Right lobe of liver (tissue), 6 donors: ENCODE measurements around the gene SLC25A26. TPM values are rescaled to one million over a fixed set of nuclear protein-coding genes. Genes with fewer than 3 reads are reported as not detected.

Source experiments
- ATAC-seq, 4 donors: fragments of 200-7000 bp; cut with Tn5 transposase; one replicate each; pipeline ENCODE4 v1.9.1; 2020; ENCODE audit warnings: mild to moderate bottlenecking in 4 of 4, moderate library complexity in 4 of 4
- DNase-seq, 3 donors: peaks; one replicate each; pipeline ENCODE4 v3.0.0-alpha.2; 2020
- H3K27ac ChIP-seq, 3 donors: fragments of 200-600 bp; one replicate each; pipeline ENCODE4 v1.8.0; 2022
- H3K27me3 ChIP-seq, 2 donors: fragments of 200-600 bp; one replicate each; pipeline ENCODE4 v1.8.0; 2022
- H3K36me3 ChIP-seq, 4 donors: fragments of 200-600 bp; sonication (generic) in 1 of 4; one replicate each; pipeline versions ENCODE4 v1.5.1 to v1.8.0; 2017 to 2022; ENCODE audit warnings: control low read depth in 1 of 4
- H3K4me1 ChIP-seq, 4 donors: fragments of 200-600 bp; sonication (generic) in 1 of 4; one replicate each; pipeline versions ENCODE4 v1.5.1 to v1.8.0; 2017 to 2022; ENCODE audit warnings: control low read depth in 1 of 4
- H3K4me3 ChIP-seq, 3 donors: fragments of 200-600 bp; one replicate each; pipeline ENCODE4 v1.8.0; 2022
- H3K9me3 ChIP-seq, 4 donors: fragments of 200-600 bp; sonication (generic) in 1 of 4; one replicate each; pipeline versions ENCODE4 v1.5.1 to v1.8.0; 2017 to 2022; ENCODE audit warnings: control low read depth in 1 of 4
- CTCF ChIP-seq, 4 donors: fragments of 200-600 bp in 3 of 4; fragments of 450-650 bp in 1 of 4; IDR thresholded peaks; one replicate each; pipeline versions ENCODE4 v1.5.1 to v1.8.0; 2016 to 2022; ENCODE audit warnings: antibody characterized with exemption in 4 of 4, mild to moderate bottlenecking in 2 of 4
- POLR2A ChIP-seq: fragments of 450-650 bp; IDR thresholded peaks from one replicate; pipeline ENCODE4 v1.6.1; 2017; ENCODE audit warnings: antibody characterized with exemption, mild to moderate bottlenecking
- WGBS: methylation state at CpG from one replicate; pipeline ENCODE4 v1.1.6; 2018; ENCODE audit warnings: low coverage, low lambda C conversion rate; ENCODE audit not compliant: insufficient coverage; ENCODE audit errors: missing lambda C conversion rate; 5-methylcytosine and 5-hydroxymethylcytosine counted together
- intact Hi-C, 2 donors: fragments of 100-400 bp; cut with DNase I; formaldehyde crosslinking; loops; one replicate each; pipeline versions ENCODE4 v1.11.2 to v1.14.1; 2022
- total RNA-seq, 6 experiments: library from RNA; depleted of rRNA in 2 of 6; stranded (reverse); fragments of >200 nt in 2 of 6; fragmentation: NEBNext Ultra II Directional in 3 of 6; extraction: Animal tissue kit (Norgen Biotek cat#: 25700) in 3 of 6; gene quantifications; one replicate each; pipeline versions ENCODE4 v1.1.0 to v1.2.4, GENCODE V29; 2016 to 2023
- donor health status: DM: no; HTN: yes; CAD: no.
- donor health status: DM: no; HTN: no; CAD: no.
- donor health status: DM: no; HTN: no; CAD: no.
- donor health status: DM: no; HTN: yes; CAD: no.
- donor health status: DM: no; HTN: yes; CAD: no.

SLC25A26 gene
- total RNA-seq, 6 experiments from 2014 or later, result 11.2 to 17.4 (median 12.8) TPM

GRCh38 chr3:66269411-66269810 lies 48.6 kb downstream of the SLC25A26 start:
- ATAC-seq (no peak), DNase-seq (no peak)
- no peak overlapping the region for H3K4me3 ChIP-seq
- no peaks in the 10 kb centered on the region for H3K9me3 ChIP-seq
- no peaks in the 10 kb centered on the region for H3K36me3 ChIP-seq
- intact Hi-C loops, result no loop called here
- no peak overlapping the region for H3K27ac ChIP-seq
- WGBS, result 100% methylated on average over 1 of the region's 1 CpG
- peaks cover 0 to 5% (median 0%) of the 10 kb centered on the region in 4 donors for H3K4me1 ChIP-seq
- H3K27me3 ChIP-seq, result no peaks in the 10 kb centered on the region
- TF ChIP-seq POLR2A (no peak), CTCF (IDR thresholded peaks at IDR 0.05) (no peak)

GRCh38 chr3:66270288-66270687 lies 49.5 kb downstream of the SLC25A26 start:
- no peaks in the 10 kb centered on the region for H3K27me3 ChIP-seq
- DNase-seq (no peak), ATAC-seq (no peak)
- 64% methylated on average over 1 of the region's 1 CpG for WGBS
- H3K4me3 ChIP-seq, result no peak overlapping the region
- no peaks in the 10 kb centered on the region for H3K36me3 ChIP-seq
- no peak overlapping the region for H3K27ac ChIP-seq
- H3K4me1 ChIP-seq, result peaks cover 0 to 5% (median 0%) of the 10 kb centered on the region in 4 donors
- no peaks in the 10 kb centered on the region for H3K9me3 ChIP-seq
- TF ChIP-seq POLR2A (no peak), CTCF (IDR thresholded peaks at IDR 0.05) (no peak)
- intact Hi-C loops, result no loop called here

- H3K4me1 ChIP-seq, result peaks cover 0 to 5% (median 0%) of the 10 kb centered on the region in 4 donors
- H3K27me3 ChIP-seq, result no peaks in the 10 kb centered on the region
- no peak overlapping the region for H3K27ac ChIP-seq
- ATAC-seq, result no peak
- H3K36me3 ChIP-seq, result no peaks in the 10 kb centered on the region
- intact Hi-C loops, result no loop called here
- 69% methylated on average over 2 of the region's 2 CpGs for WGBS
- H3K4me3 ChIP-seq, result no peak overlapping the region
- DNase-seq, result no peak
- TF ChIP-seq POLR2A (no peak), CTCF (IDR thresholded peaks at IDR 0.05) (no peak)
- H3K9me3 ChIP-seq, result no peaks in the 10 kb centered on the region
Observed at GRCh38 chr3:66270701-66271100, 49.9 kb downstream of the SLC25A26 start.

GRCh38 chr3:66271231-66271630 lies 50.4 kb downstream of the SLC25A26 start:
- intact Hi-C loops, result no loop called here
- ATAC-seq, result no peak

More at GRCh38 chr3:66271231-66271630, 50.4 kb downstream of the SLC25A26 start:
- Histone ChIP-seq H3K27me3 (no peaks in the 10 kb centered on the region), H3K36me3 (no peaks in the 10 kb centered on the region), H3K4me1 (peaks cover 0 to 5% (median 0%) of the 10 kb centered on the region in 4 donors), H3K4me3 (no peak overlapping the region), H3K27ac (no peak overlapping the region), H3K9me3 (no peaks in the 10 kb centered on the region)
- no peak for DNase-seq
- no peak for TF ChIP-seq CTCF (IDR thresholded peaks at IDR 0.05)
- no peak for TF ChIP-seq POLR2A
- WGBS, result 86% methylated on average over 2 of the region's 2 CpGs
